Measurements from ENCODE around the gene NTRK3.

The NTRK3 gene

GRCh38 chr15:88257311-88258092, 963 bp upstream of the NTRK3 start:
- DNase-seq = no peak

GRCh38 chr15:88255484-88256278, 858 bp downstream of the NTRK3 start:
- no peak for DNase-seq

GRCh38 chr15:88255087-88255483, 1.5 kb downstream of the NTRK3 start:
- no peak for DNase-seq

- no peak for DNase-seq
Observed at GRCh38 chr15:88252441-88252840, 4.1 kb downstream of the NTRK3 start.

GRCh38 chr15:88250826-88251225, 5.7 kb downstream of the NTRK3 start:
- DNase-seq = no peak

- DNase-seq = no peak
Observed at GRCh38 chr15:88249220-88249619, 7.3 kb downstream of the NTRK3 start.

- DNase-seq = no peak
Observed at GRCh38 chr15:88247914-88248313, 8.6 kb downstream of the NTRK3 start.

- peak; percentile 46 for DNase-seq
Observed at GRCh38 chr15:88246666-88247446, 9.7 kb downstream of the NTRK3 start.

GRCh38 chr15:88246081-88246480, 10.5 kb downstream of the NTRK3 start:
- DNase-seq = no peak

GRCh38 chr15:88243895-88244787, 12.4 kb downstream of the NTRK3 start:
- DNase-seq = peak; percentile 11

GRCh38 chr15:88242586-88243555, 13.7 kb downstream of the NTRK3 start:
- no peak for DNase-seq

GRCh38 chr15:88241461-88241860, 15.1 kb downstream of the NTRK3 start:
- DNase-seq = no peak

GRCh38 chr15:88241060-88241459, 15.5 kb downstream of the NTRK3 start:
- no peak for DNase-seq

- DNase-seq = no peak
Observed at GRCh38 chr15:88239594-88239993, 16.9 kb downstream of the NTRK3 start.

- DNase-seq = no peak
Observed at GRCh38 chr15:88238618-88239430, 17.7 kb downstream of the NTRK3 start.

- DNase-seq = no peak
Observed at GRCh38 chr15:88234711-88235110, 21.8 kb downstream of the NTRK3 start.

- no peak for DNase-seq
Observed at GRCh38 chr15:88233921-88234320, 22.6 kb downstream of the NTRK3 start.

- DNase-seq = no peak
Observed at GRCh38 chr15:88232771-88233201, 23.8 kb downstream of the NTRK3 start.

- DNase-seq = no peak
Observed at GRCh38 chr15:88231909-88232644, 24.5 kb downstream of the NTRK3 start.

All from GDM1 (cell line).